Heart left ventricle (tissue), 16 donors: Measurements from ENCODE around the gene CZIB. TPM values are rescaled to one million over a fixed set of nuclear protein-coding genes. Genes with fewer than 3 reads are reported as not detected.
"Not testable (repeated sequence)": the region's sequence is repeated elsewhere in the genome, so short reads cannot be mapped to it uniquely, and the experiment has no call there.

Source experiments
- ATAC-seq, 4 donors: fragments of 200-7000 bp; cut with Tn5 transposase; one replicate each; pipeline ENCODE4 v1.9.1; 2020 to 2022; ENCODE audit warnings: moderate library complexity in 4 of 4, mild to moderate bottlenecking in 3 of 4, moderate number of reproducible peaks in 1 of 4
- DNase-seq, 5 donors: peaks; one replicate each; pipeline ENCODE4 v3.0.0-alpha.2; 2020
- H3K27ac ChIP-seq, 12 donors: fragments of 200-600 bp; sonication (generic) in 4 of 12; one replicate each; pipeline versions ENCODE4 v1.5.0 to v1.8.0; 2016 to 2022; ENCODE audit warnings: mild to moderate bottlenecking in 2 of 12
- H3K27me3 ChIP-seq, 9 donors: fragments of 200-600 bp; sonication (generic) in 2 of 9; one replicate each; pipeline versions ENCODE4 v1.5.1 to v1.8.0; 2016 to 2022; ENCODE audit warnings: mild to moderate bottlenecking in 3 of 9
- H3K36me3 ChIP-seq, 9 donors: fragments of 200-600 bp; sonication (generic) in 2 of 9; one replicate each; pipeline versions ENCODE4 v1.5.0 to v1.8.0; 2018 to 2022; ENCODE audit warnings: mild to moderate bottlenecking in 2 of 9
- H3K4me1 ChIP-seq, 12 donors: fragments of 200-600 bp; sonication (generic) in 4 of 12; one replicate each; pipeline versions ENCODE4 v1.5.0 to v1.8.0; 2016 to 2022; ENCODE audit warnings: mild to moderate bottlenecking in 3 of 12
- H3K4me3 ChIP-seq, 12 donors: fragments of 200-600 bp; sonication (generic) in 4 of 12; one replicate each; pipeline versions ENCODE4 v1.5.0 to v1.8.0; 2017 to 2022; ENCODE audit warnings: mild to moderate bottlenecking in 9 of 12, moderate library complexity in 4 of 12
- H3K9me3 ChIP-seq, 12 donors: fragments of 200-600 bp; sonication (generic) in 4 of 12; one replicate each; pipeline versions ENCODE4 v1.5.0 to v1.8.0; 2016 to 2022; ENCODE audit warnings: mild to moderate bottlenecking in 1 of 12
- POLR2A ChIP-seq, 2 donors: fragments of 450-650 bp; IDR thresholded peaks; one replicate each; pipeline ENCODE4 v1.6.1; 2017; ENCODE audit warnings: antibody characterized with exemption in 2 of 2, mild to moderate bottlenecking in 2 of 2, moderate library complexity in 2 of 2
- WGBS, 4 donors: extraction: QIAGEN DNeasy Blood & Tissue Kit in 2 of 4; methylation state at CpG; one replicate each; pipeline versions ENCODE4 v1.1.5 to v1.1.7; 2013 to 2018; 5-methylcytosine and 5-hydroxymethylcytosine counted together
- intact Hi-C, 10 donors: fragments of 100-400 bp; cut with DNase I; formaldehyde crosslinking; loops; one replicate each; pipeline versions ENCODE4 v1.11.1 to v1.14.2; 2022
- polyA plus RNA-seq, 2 donors: library from polyadenylated mRNA; stranded (reverse); fragments of 200-250 nt; gene quantifications; one replicate each; pipeline ENCODE4 v1.2.3, GENCODE V29; 2013
- total RNA-seq, 9 donors: library from RNA; depleted of rRNA in 2 of 9; stranded (reverse); fragments of >200 nt in 2 of 9; fragmentation: NEBNext Ultra II Directional in 3 of 9; extraction: Animal tissue kit (Norgen Biotek cat#: 25700) in 3 of 9; gene quantifications; one replicate each; pipeline versions ENCODE4 v1.1.0 to v1.2.4, GENCODE V29; 2016 to 2023
- TF ChIP-seq, protein P1 (sequence below), 12 donors: fragments of 200-600 bp; sonication (generic) in 4 of 12; IDR thresholded peaks; one replicate each; pipeline versions ENCODE4 v1.5.0 to v1.8.0; 2018 to 2022; ENCODE audit warnings: antibody characterized with exemption in 12 of 12, mild to moderate bottlenecking in 5 of 12
- donor health status: ischemic (EF 13 %, LVEDD 7.1; RV severe dilation, severe dysfunction).
- donor health status: healthy with polysubstance abuse.
- donor health status: DM: no; HTN: yes; CAD: no.
- donor health status: DM: no; HTN: no; CAD: no.
- donor health status: ischemic (EF 25% LVEDD 6.9; RV normal size, moderate dysfunction).
- donor health status: ischemic (EF 25% LVEDD 5.7; RV mildly dilated, moderate dysfunction).
- donor health status: healthy.
- donor health status: DM: yes; HTN: yes; CAD: no.
- donor health status: ischemic (EF 35%, LVEDD 5.7; RV mildly dilated, moderate dysfunction).
- donor health status: nonischemic (EF 11% LVEDD 7.7; RV severe dilation, severe dysfunction).
- donor health status: DM: yes; HTN: yes; CAD: no.
- donor health status: PGD.
- donor health status: ischemic (EF 29% LVEDD 5.4; RV normal size, mild dysfunction).
- donor health status: nonischemic (EF 23%, LVEDD 6.1; RV moderate dilation, normal function).

CZIB gene
- total and polyA plus RNA-seq, 11 donors: 39.4 to 85.0 (median 46.1) TPM

DNA sequence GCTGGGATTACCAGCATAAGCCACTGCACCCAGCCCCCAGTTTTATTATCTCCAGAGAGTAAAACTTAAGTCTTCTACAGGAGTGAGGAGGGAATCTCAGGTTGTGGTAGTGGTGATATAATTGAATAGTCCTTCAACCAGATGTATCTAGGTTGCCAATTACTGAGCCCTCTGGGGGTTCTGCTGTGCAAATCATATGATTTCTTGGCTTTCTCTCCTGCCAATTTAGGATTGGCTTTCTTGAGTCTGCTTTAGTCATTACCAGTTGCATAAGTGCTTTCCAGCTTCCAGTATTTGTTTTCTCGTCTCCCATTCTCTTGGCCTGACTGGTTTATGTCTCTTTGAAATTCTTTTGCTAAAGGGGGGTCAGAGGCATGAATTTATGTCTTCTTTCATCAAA, 12.7 kb downstream of the CZIB start:
- H3K36me3 ChIP-seq: peaks cover 0 to 100% (median 88%) of the 10 kb centered on the region in 9 donors
- TF ChIP-seq, protein P1, sequence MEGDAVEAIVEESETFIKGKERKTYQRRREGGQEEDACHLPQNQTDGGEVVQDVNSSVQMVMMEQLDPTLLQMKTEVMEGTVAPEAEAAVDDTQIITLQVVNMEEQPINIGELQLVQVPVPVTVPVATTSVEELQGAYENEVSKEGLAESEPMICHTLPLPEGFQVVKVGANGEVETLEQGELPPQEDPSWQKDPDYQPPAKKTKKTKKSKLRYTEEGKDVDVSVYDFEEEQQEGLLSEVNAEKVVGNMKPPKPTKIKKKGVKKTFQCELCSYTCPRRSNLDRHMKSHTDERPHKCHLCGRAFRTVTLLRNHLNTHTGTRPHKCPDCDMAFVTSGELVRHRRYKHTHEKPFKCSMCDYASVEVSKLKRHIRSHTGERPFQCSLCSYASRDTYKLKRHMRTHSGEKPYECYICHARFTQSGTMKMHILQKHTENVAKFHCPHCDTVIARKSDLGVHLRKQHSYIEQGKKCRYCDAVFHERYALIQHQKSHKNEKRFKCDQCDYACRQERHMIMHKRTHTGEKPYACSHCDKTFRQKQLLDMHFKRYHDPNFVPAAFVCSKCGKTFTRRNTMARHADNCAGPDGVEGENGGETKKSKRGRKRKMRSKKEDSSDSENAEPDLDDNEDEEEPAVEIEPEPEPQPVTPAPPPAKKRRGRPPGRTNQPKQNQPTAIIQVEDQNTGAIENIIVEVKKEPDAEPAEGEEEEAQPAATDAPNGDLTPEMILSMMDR (IDR thresholded peaks at IDR 0.05): no peak
- TF ChIP-seq POLR2A (IDR thresholded peaks at IDR 0.05): no peak
- H3K4me1 ChIP-seq: peaks cover 0 to 4% (median 0%) of the 10 kb centered on the region in 12 donors
- no peak overlapping the region for H3K27ac ChIP-seq
- H3K9me3 ChIP-seq: peaks cover 0 to 13% (median 1%) of the 10 kb centered on the region in 12 donors
- intact Hi-C loops: no loop called here
- no peaks in the 10 kb centered on the region for H3K27me3 ChIP-seq
- DNase-seq (no peak), ATAC-seq (no peak)
- WGBS, 4 donors: 41 to 63% (median 51%) methylated on average over 1 of the region's 1 CpG
- H3K4me3 ChIP-seq: no peak overlapping the region

DNA sequence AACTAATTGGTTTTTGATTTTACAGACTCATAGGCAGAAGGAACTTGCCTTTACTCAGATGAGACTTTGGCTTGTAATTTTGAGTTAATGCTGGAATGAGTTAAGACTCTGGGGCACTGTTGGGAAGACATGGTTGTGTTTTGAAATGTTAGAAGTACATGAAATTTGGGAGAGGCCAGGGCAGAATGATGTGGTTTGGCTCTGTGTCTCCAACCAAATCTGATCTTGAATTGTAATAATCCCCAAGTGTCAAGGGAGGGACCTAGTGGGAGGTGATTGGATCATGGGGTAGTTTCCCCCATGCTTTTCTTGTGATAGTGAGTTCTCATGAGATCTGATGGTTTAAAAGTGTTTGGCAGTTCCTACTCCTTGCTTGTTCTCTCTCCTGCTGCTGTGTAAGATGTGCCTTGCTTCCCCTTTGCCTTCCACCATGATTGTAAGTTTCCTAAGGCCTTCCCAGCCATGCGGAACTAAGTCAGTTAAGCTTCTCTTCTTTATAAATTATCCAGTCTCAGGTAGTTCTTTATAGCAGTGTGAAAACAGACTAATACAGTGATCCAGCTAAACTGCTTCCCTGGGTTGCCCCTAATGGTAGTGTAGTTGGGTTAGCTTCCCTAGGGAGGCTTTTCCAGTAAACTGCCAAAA, 13.6 kb downstream of the CZIB start:
- H3K27ac ChIP-seq: peak overlapping the region in 1 of 12 donors; percentile 27
- H3K4me1 ChIP-seq: peaks cover 0 to 4% (median 0%) of the 10 kb centered on the region in 12 donors
- H3K9me3 ChIP-seq: peaks cover 0 to 13% (median 1%) of the 10 kb centered on the region in 12 donors
- H3K4me3 ChIP-seq: no peak overlapping the region
- no peak for DNase-seq
- peaks cover 0 to 100% (median 88%) of the 10 kb centered on the region in 9 donors for H3K36me3 ChIP-seq
- TF ChIP-seq, protein P1 (IDR thresholded peaks at IDR 0.05): no peak
- TF ChIP-seq POLR2A (IDR thresholded peaks at IDR 0.05): no peak
- WGBS, 4 donors: 50 to 100% (median 96%) methylated on average over 1 of the region's 1 CpG
- no peak for ATAC-seq
- H3K27me3 ChIP-seq: no peaks in the 10 kb centered on the region
- intact Hi-C loops: no loop called here

DNA sequence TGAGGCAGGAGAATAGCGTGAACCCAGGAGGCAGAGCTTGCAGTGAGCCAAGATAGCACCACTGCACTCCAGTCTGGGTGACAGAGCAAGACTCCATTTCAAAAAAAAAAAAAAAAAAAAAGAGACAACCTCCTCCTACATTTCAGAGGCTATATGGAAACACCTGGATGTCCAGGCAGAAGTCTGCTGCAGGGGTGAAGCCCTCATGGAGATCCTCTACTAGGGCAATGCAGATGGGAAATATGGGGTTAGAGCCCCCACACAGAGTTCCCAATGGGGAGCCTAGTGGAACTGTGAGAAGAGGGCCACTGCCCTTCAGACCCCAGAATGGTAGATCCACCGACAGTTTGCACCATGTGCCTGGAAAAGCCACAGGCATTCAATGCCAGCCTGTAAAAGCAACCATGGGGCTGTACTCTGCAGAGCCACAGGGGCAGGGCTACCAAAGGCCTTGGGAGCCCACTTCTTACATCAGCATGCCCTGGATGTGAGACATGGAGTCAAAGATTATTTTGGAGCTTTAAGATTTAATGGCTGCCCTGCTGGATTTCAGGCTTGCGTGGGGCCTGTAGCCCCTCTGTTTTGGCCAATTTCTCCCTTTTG, 14.2 kb downstream of the CZIB start:
- H3K4me3 ChIP-seq, ATAC-seq, H3K27me3 ChIP-seq, H3K27ac ChIP-seq, intact Hi-C loops, DNase-seq, H3K4me1 ChIP-seq: not testable (repeated sequence)
- 97 to 100% (median 99%) methylated on average over 3 of the region's 3 CpGs for WGBS, 4 donors
- peaks cover 0 to 100% (median 88%) of the 10 kb centered on the region in 9 donors for H3K36me3 ChIP-seq
- peaks cover 0 to 13% (median 1%) of the 10 kb centered on the region in 12 donors for H3K9me3 ChIP-seq

DNA sequence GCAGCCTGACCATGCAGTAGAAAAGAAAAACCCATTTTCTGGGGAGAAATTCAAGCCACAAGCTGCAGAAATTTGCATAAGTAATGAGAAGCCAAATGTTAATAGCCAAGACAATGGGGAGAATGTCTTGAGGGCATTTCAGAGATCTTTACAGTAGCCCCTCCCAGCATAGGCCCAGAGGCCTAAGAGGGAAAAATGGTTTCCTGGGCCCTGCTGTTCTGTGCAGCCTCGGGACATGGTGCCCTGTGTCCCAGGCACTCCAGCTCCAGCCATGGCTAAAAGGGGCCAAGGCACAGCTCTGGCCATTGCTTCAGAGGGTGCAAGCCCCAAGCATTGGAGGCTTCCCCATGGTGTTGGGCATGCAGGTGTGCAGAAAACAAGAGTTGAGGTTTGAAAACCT, 14.9 kb downstream of the CZIB start:
- 100% methylated on average over 1 of the region's 1 CpG for WGBS, 4 donors
- intact Hi-C loops, H3K4me1 ChIP-seq, DNase-seq, H3K27ac ChIP-seq, ATAC-seq, H3K4me3 ChIP-seq, H3K27me3 ChIP-seq: not testable (repeated sequence)
- Histone ChIP-seq H3K36me3 (peaks cover 0 to 100% (median 88%) of the 10 kb centered on the region in 9 donors), H3K9me3 (peaks cover 0 to 13% (median 1%) of the 10 kb centered on the region in 12 donors)

DNA sequence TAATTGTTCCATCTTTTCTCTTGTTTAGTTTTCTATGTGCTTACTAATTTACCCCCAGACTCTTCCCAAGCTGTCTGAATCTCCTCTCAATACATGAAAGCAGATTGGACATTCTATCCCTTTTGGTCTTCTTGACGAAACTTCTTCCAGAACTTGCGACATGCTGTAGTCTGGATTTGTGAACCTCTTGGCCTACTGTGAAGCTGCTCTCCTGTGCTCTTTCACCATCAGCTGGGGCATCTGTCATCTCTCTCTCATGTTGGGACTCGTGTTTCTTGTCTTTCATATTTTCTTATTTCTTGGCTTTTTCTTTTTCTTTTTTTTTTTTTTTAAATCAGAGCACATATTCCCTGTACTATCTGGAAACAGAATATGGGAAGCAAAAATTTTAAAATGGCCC, 17.0 kb downstream of the CZIB start:
- Histone ChIP-seq H3K36me3 (peaks cover 0 to 81% (median 68%) of the 10 kb centered on the region in 9 donors), H3K27ac (no peak overlapping the region), H3K27me3 (no peaks in the 10 kb centered on the region), H3K9me3 (peaks cover 0 to 13% (median 1%) of the 10 kb centered on the region in 12 donors), H3K4me3 (no peak overlapping the region), H3K4me1 (peaks cover 0 to 17% (median 7%) of the 10 kb centered on the region in 12 donors)
- ATAC-seq (no peak), DNase-seq (no peak)
- 91 to 96% (median 94%) methylated on average over 3 of the region's 3 CpGs for WGBS, 4 donors
- intact Hi-C loops: no loop called here
- TF ChIP-seq, protein P1 (IDR thresholded peaks at IDR 0.05): no peak
